Panc1 (cell line): ENCODE measurements around the gene USP19. TPM values are rescaled to one million over a fixed set of nuclear protein-coding genes. Genes with fewer than 3 reads are reported as not detected.
A peak's percentile ranks its signal among the peaks of the same experiment; 100 is the strongest.

ENCODE experiments used
- ATAC-seq: fragments of 200-7000 bp; cut with Tn5 transposase; 2 replicates; pipeline ENCODE4 v1.9.1; 2020; ENCODE audit warnings: mild to moderate bottlenecking, moderate library complexity
- BruUV-seq: library from RNA; stranded (reverse); fragments of 400-500 nt; replicated peaks from 2 replicates; lab custom pipeline; 2021; lab: Mats Ljungman, UMichigan
- CTCF ChIA-PET: fragments of 300-600 bp; sonication (Branson Sonifier 250); formaldehyde crosslinking; loops from one replicate; lab custom pipeline; 2022; ENCODE audit warnings: antibody characterized with exemption; lab: Charles Lee
- POLR2A ChIA-PET: fragments of 300-600 bp; sonication (Branson Sonifier 250); formaldehyde crosslinking; loops from one replicate; lab custom pipeline; 2022; ENCODE audit warnings: antibody characterized with exemption; lab: Charles Lee
- DNase-seq: peaks from one replicate; pipeline ENCODE4 v3.0.0-alpha.2; 2010; ENCODE audit warnings: low read depth, low spot score
- H3K27ac ChIP-seq: 2 replicates; pipeline ENCODE4 v1.5.1; 2011; ENCODE audit warnings: mild to moderate bottlenecking, low read length, inconsistent platforms
- H3K27me3 ChIP-seq: fragments of 200-500 bp; sonication (Bioruptor generic); 2 replicates; pipeline ENCODE4 v1.6.0; 2014; ENCODE audit warnings: low read length, inconsistent platforms; ENCODE audit not compliant: control insufficient read depth, insufficient read depth
- H3K36me3 ChIP-seq: fragments of 200-500 bp; sonication (Bioruptor generic); 2 replicates; pipeline ENCODE4 v1.5.1; 2014; ENCODE audit warnings: inconsistent platforms, mild to moderate bottlenecking, low read length, moderate library complexity; ENCODE audit not compliant: control insufficient read depth, insufficient read depth
- H3K4me1 ChIP-seq: 2 replicates; pipeline ENCODE4 v1.5.1; 2011; ENCODE audit warnings: inconsistent platforms, mild to moderate bottlenecking, low read length, moderate library complexity; ENCODE audit not compliant: control insufficient read depth, insufficient read depth
- H3K4me3 ChIP-seq, 2 experiments: 2 replicates each; pipeline ENCODE4 v1.5.1; 2011 to 2012; ENCODE audit warnings: low read depth in 2 of 2, low read length in 2 of 2, mild to moderate bottlenecking in 2 of 2, inconsistent platforms in 1 of 2, moderate library complexity in 1 of 2
- H3K9me3 ChIP-seq: fragments of 200-500 bp; sonication (Bioruptor generic); 2 replicates; pipeline ENCODE4 v1.5.1; 2014; ENCODE audit warnings: low read depth, mild to moderate bottlenecking, inconsistent platforms, low read length, moderate library complexity; ENCODE audit not compliant: control insufficient read depth, insufficient read depth
- POLR2AphosphoS5 ChIP-seq: IDR thresholded peaks from 2 replicates; pipeline ENCODE4 v1.6.1; 2012; ENCODE audit warnings: mild to moderate bottlenecking, low read depth, low read length, moderate library complexity
- SIN3A ChIP-seq: IDR thresholded peaks from 2 replicates; pipeline ENCODE4 v1.6.1; 2012; ENCODE audit warnings: low read depth, mild to moderate bottlenecking, low read length, moderate library complexity, borderline replicate concordance; ENCODE audit not compliant: insufficient read depth
- TCF7L2 ChIP-seq: IDR thresholded peaks from 2 replicates; pipeline ENCODE4 v1.6.1; 2011; ENCODE audit warnings: mild to moderate bottlenecking, low read depth, low read length, inconsistent platforms
- in situ Hi-C: cut with HindIII; loops from 2 replicates; pipeline ENCODE4 v1.10.0; 2016; ENCODE audit warnings: low sequenced_read_pairs, low pct_unique_long_range_greater_than_20kb
- intact Hi-C: fragments of 100-400 bp; cut with micrococcal nuclease; formaldehyde crosslinking; loops from one replicate; pipeline ENCODE4 v1.10.0; 2022; ENCODE audit not compliant: unreplicated experiment
- total RNA-seq: library from RNA; stranded (reverse); gene quantifications from one replicate; pipeline ENCODE4 v1.2.1, GENCODE V29; 2021; ENCODE audit not compliant: unreplicated experiment
- TF ChIP-seq, protein P1 (sequence below): fragments of 450-650 bp; IDR thresholded peaks from 2 replicates; pipeline ENCODE4 v1.5.1; 2017; ENCODE audit warnings: mild to moderate bottlenecking
- TF ChIP-seq, protein P2 (sequence below), 2 experiments: IDR thresholded peaks; 2 replicates each; pipeline ENCODE4 v1.6.1; 2011 to 2012; ENCODE audit warnings: low read depth in 2 of 2, control low read depth in 1 of 2, low read length in 1 of 2, mild to moderate bottlenecking in 1 of 2, moderate library complexity in 1 of 2; ENCODE audit not compliant: insufficient read depth in 1 of 2

USP19 gene
- total RNA-seq, 1 experiment from 2014 or later = 60.6 TPM

DNA sequence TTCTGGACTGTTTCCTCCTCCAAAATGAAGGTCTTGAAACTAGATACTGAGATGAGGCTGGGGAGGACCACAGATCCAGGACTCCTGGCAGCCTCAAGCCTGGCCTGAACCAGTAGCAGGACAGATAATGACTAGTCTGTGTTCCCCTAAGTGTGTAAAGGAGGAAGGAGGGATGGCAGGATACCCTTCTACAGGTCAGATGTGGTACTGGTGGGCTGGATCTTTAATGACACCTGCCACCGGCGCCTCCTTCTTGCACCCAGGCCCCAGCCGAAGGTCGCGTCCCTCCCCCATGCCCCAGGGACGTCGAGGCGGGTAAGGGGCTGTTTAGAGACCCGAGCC, 556 bp downstream of the USP19 start:
- DNase-seq = no peak
- ChIA-PET CTCF (no interaction called here), POLR2A (no interaction called here)
- TF ChIP-seq, protein P1, sequence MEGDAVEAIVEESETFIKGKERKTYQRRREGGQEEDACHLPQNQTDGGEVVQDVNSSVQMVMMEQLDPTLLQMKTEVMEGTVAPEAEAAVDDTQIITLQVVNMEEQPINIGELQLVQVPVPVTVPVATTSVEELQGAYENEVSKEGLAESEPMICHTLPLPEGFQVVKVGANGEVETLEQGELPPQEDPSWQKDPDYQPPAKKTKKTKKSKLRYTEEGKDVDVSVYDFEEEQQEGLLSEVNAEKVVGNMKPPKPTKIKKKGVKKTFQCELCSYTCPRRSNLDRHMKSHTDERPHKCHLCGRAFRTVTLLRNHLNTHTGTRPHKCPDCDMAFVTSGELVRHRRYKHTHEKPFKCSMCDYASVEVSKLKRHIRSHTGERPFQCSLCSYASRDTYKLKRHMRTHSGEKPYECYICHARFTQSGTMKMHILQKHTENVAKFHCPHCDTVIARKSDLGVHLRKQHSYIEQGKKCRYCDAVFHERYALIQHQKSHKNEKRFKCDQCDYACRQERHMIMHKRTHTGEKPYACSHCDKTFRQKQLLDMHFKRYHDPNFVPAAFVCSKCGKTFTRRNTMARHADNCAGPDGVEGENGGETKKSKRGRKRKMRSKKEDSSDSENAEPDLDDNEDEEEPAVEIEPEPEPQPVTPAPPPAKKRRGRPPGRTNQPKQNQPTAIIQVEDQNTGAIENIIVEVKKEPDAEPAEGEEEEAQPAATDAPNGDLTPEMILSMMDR = no peak
- TF ChIP-seq, protein P2, sequence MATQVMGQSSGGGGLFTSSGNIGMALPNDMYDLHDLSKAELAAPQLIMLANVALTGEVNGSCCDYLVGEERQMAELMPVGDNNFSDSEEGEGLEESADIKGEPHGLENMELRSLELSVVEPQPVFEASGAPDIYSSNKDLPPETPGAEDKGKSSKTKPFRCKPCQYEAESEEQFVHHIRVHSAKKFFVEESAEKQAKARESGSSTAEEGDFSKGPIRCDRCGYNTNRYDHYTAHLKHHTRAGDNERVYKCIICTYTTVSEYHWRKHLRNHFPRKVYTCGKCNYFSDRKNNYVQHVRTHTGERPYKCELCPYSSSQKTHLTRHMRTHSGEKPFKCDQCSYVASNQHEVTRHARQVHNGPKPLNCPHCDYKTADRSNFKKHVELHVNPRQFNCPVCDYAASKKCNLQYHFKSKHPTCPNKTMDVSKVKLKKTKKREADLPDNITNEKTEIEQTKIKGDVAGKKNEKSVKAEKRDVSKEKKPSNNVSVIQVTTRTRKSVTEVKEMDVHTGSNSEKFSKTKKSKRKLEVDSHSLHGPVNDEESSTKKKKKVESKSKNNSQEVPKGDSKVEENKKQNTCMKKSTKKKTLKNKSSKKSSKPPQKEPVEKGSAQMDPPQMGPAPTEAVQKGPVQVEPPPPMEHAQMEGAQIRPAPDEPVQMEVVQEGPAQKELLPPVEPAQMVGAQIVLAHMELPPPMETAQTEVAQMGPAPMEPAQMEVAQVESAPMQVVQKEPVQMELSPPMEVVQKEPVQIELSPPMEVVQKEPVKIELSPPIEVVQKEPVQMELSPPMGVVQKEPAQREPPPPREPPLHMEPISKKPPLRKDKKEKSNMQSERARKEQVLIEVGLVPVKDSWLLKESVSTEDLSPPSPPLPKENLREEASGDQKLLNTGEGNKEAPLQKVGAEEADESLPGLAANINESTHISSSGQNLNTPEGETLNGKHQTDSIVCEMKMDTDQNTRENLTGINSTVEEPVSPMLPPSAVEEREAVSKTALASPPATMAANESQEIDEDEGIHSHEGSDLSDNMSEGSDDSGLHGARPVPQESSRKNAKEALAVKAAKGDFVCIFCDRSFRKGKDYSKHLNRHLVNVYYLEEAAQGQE (IDR thresholded peaks at IDR 0.05; ENCODE audit: insufficient read depth in 1 of 2, low read depth in 2 of 2, low read length in 1 of 2) = no peak
- TF ChIP-seq POLR2AphosphoS5 = no peak
- TF ChIP-seq TCF7L2 = no peak
- TF ChIP-seq SIN3A = no peak
- H3K9me3 ChIP-seq = no peaks in the 10 kb centered on the region
- in situ Hi-C loops (no loop called here), intact Hi-C loops (no loop called here)
- H3K4me1 ChIP-seq = peaks cover 8% of the 10 kb centered on the region
- ATAC-seq = no peak
- BruUV-seq = no TSS peak
- H3K27me3 ChIP-seq = no peaks in the 10 kb centered on the region
- H3K27ac ChIP-seq = peak overlapping the region; percentile 92
- H3K4me3 ChIP-seq = peak overlapping the region; percentile 83 to 85
- no peaks in the 10 kb centered on the region; the same call in 1 of the 2 replicates for H3K36me3 ChIP-seq

DNA sequence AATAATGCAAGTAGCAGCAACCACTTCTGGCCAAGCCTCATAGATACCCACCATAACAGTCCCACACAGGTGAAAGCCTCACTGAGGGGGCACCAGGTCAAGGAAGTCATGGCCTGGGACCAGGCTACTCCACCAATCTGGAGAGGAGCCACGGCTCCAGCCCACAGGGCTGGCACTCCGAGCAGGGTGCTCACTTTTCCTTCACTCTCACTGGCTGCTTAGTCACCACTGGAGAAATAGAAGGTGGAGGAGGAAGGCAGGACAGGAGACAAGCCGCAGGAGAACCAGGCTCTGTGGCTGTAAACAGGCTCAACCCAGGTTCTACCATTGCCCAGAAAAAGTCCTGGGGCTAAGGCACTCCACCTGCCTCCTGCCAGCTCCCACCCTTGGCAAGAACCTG, 1.2 kb downstream of the USP19 start:
- no peak for ATAC-seq
- no TSS peak for BruUV-seq
- intact Hi-C loops = no loop called here
- H3K4me3 ChIP-seq = peak overlapping the region; percentile 83 to 85
- CTCF ChIA-PET = no interaction called here
- POLR2A ChIA-PET = interaction anchor here (0.6 kb wide), 1 partner anchor 83 kb away, joined by 8 read pairs; no protein-coding TSS in a partner anchor
- no peaks in the 10 kb centered on the region for H3K27me3 ChIP-seq
- no peak for DNase-seq
- peak overlapping the region; percentile 92 for H3K27ac ChIP-seq
- H3K4me1 ChIP-seq = peaks cover 8% of the 10 kb centered on the region
- in situ Hi-C loops = no loop called here
- TF ChIP-seq, protein P1 = no peak
- no peak for TF ChIP-seq POLR2AphosphoS5
- TF ChIP-seq SIN3A = no peak
- no peak for TF ChIP-seq TCF7L2
- TF ChIP-seq, protein P2 (IDR thresholded peaks at IDR 0.05; ENCODE audit: insufficient read depth in 1 of 2, low read depth in 2 of 2, low read length in 1 of 2) = no peak
- no peaks in the 10 kb centered on the region for H3K9me3 ChIP-seq
- H3K36me3 ChIP-seq = no peaks in the 10 kb centered on the region; the same call in 1 of the 2 replicates
